Adrenal gland (tissue), 5 donors: ENCODE measurements around the gene ADCY4.

ENCODE experiments used
- CTCF ChIP-seq, 6 experiments: fragments of 450-650 bp in 4 of 6; fragments of 200-600 bp in 2 of 6; sonication (generic) in 1 of 6; IDR thresholded peaks; 1 replicate in 5 of 6; 2 replicates in 1 of 6; pipeline versions ENCODE4 v1.5.1 to v1.8.0; 2016 to 2021; ENCODE audit warnings: antibody characterized with exemption in 6 of 6, mild to moderate bottlenecking in 2 of 6, moderate library complexity in 1 of 6
- POLR2A ChIP-seq, 2 donors: fragments of 450-650 bp; IDR thresholded peaks; one replicate each; pipeline ENCODE4 v1.6.1; 2017; ENCODE audit warnings: antibody characterized with exemption in 2 of 2, mild to moderate bottlenecking in 2 of 2, moderate library complexity in 1 of 2
- donor health status: DM: no; HTN: no; CAD: no.

- TF ChIP-seq POLR2A (IDR thresholded peaks at IDR 0.05) (no peak), CTCF (IDR thresholded peaks at IDR 0.05) (peak; percentile 52 to 84 (median 73))
Measured at GRCh38 chr14:24332268-24332993, 2.4 kb downstream of the ADCY4 start.
